NCI-H2196 (cell line): Measurements from ENCODE around the gene SLC6A1.
"Not testable (repeated sequence)": the region's sequence is repeated elsewhere in the genome, so short reads cannot be mapped to it uniquely, and the experiment has no call there.

Experiments used
- DNase-seq: peaks from one replicate; lab custom pipeline; 2025; ENCODE audit not compliant: unreplicated experiment; lab: John Stamatoyannopoulos, UW

The SLC6A1 gene

DNA sequence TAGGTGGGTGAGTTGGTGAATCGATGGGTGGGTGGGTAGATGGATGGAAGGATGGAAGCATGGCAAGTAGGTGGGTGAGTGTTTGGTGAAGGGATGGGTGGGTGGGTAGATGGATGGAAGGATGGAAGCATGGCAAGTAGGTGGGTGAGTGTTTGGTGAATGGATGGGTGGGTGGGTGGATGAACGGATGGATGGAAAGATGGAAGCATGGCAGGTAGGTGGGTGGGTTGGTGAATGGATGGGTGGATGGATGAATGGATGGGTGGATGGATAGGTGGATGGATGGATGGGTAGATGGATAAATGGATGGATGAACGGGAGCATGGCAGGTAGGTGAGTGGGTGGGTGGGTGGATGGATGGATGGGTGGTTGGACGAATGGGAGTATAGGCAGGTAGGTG lies 65.1 kb downstream of the SLC6A1 start:
- DNase-seq = no peak

DNA sequence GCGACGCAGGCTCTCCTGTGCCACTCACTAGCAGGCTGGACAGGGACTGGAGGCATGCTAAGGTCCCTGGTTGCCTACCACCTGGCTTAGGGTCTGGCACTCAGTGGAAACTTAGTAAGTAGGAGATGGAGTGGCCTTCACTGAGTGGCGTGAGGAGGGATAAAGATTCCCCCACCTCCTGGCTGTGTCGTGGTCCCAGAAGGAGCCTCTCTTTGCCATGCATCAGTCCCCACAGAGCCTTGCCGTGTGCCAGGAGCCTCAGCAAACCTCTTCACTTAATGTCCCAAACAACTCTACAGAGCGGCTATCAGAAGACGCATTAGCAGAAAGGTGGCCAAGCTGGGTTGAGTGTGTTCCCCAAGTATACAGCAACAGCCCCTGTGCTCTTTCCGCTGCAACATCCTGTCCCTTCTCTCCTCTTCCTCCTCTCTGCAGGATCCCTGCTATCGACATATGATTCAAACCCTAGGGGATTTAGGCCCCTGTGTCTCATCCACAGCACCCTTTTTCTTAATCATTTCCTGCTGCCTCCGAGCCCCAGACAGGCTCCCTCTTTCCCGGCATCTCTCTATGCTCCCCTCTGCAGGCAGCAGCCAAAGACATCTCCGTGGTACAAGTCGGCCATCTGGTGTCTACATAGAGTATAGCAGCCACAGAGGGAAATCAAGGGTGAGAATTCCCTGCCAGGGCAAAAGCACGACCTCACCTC lies 66.7 kb downstream of the SLC6A1 start:
- DNase-seq = peak; percentile 38

- no peak for DNase-seq
These were observed 67.2 kb downstream of the SLC6A1 start for GRCh38 chr3:11059799-11060115.

DNA sequence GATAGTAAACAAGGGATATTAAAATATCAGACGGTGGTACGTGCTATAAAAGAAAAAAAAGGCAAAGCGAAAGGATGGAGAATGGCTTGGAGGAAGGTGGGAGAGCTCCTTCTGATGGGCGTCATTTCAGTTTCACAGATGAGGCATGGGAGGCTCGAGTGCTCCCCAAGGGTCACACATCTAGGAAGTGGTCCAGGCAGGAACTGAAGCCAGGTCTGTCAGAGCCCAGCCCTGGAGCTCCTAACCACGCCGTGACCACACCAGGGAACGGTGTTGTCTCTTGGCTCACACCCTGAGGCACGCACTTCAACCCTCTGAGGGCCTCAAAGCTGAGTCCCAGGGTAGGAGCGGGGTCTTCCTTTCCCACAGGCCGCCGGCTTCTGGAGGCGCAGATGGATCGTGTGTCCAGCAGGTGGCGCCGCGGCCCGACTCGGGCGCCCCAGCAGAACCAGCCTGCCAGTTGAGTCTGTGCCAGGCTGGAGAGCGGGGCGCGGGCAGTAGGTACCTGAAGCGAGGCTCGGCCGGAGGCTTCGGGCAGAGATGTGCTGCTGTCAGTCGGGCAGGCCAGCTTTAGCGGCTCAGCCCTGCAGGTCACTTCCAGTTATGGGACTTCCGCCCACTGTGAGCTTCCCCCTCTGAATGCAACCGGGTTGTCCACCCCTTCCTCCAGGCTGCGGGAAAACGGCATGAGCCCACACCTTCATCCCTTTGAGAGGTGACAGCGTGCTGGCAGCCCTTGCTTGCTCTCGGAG lies 68.1 kb downstream of the SLC6A1 start:
- DNase-seq = peak; percentile 47

GRCh38 chr3:11061268-11061871 lies 68.8 kb downstream of the SLC6A1 start:
- not testable (repeated sequence) for DNase-seq

DNA sequence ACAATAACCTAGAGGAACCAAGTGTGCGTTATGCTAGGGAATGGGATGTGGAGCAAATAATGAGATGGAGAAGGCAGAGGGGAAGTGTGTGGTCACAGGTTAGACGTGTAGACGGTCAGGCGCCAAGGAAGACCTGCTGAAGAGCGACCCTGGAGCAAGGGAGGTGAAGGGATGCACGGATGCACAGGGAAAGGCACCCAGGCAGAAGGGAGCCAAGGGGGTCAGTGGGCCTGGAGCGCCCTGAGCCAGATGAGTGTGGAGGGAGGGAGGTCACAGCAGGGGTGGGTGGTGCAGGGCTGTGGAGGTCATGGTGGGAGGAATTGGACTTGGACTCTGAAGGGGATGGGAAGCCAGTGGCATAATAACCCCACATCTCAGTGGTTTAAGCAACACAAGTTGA lies 70.2 kb downstream of the SLC6A1 start:
- DNase-seq = no peak

DNA sequence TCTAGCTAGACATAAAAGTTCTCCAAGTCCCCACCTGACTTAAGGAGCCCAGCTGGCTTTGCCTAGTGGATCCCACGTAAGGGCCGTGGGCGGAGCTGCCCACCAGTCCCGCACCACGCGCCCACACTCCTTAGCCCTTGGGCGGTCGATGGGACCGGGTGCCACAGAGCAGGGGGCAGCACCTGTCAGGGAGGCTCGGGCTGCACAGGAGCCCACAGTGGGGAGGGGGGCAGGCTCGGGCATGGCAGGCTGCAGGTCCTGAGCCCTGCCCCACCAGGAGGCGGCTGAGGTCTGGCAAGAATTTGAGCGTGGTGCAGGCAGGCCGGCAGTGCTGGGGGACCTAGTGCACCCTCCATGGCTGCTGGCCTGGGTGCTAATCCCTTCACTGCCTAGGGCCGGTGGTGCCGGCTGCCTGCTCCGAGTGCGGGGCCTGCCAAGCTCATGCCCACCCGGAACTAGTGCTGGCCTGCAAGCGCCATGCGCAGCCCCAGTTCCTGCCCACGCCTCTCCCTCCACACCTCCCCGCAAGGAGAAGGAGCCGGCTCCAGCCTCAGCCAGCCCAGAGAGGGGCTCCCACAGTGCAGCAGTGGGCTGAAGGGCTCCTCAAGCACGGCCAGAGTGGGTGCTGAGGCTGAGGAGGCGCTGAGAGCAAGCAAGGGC lies 78.7 kb downstream of the SLC6A1 start:
- DNase-seq = no peak

DNA sequence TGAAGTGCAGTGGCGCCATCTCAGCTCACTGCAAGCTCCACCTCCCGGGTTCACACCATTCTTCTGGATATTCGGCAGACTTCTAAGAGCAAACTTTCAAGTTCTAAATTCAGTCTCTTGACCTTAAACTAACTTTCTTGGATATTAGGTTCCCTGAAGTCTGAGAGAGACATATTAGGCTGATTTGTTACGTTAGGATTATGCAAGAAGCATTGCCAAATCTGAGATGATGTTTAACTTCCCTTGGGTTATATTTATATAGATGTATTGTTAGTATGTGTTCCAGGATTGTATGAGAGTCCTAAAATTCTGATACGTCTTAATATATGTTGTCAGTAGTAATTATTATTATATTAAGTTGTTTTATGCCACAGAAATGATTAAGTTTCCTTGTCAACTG lies 80.1 kb downstream of the SLC6A1 start:
- no peak for DNase-seq

DNA sequence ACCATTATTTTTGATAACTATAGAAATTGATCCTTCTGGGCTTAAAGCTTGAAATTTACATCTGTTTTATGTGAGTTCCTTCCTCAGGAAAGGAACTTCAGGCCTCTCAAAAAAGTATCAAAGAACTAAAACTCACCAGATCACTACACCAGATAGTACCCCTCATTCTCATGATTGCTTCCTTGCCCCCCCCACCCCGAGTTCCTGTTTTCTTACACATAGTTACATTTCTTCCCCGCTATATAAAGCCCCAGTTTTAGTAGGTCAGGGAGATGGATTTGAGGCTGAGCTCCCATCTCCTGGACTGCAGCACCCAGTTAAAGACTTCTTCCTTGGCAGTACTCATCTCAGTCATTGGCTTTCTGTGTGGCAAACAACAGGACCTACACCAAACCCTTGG lies 81.5 kb downstream of the SLC6A1 start:
- no peak for DNase-seq

GRCh38 chr3:11074451-11074850 lies 81.9 kb downstream of the SLC6A1 start:
- no peak for DNase-seq

GRCh38 chr3:11075122-11075521 lies 82.6 kb downstream of the SLC6A1 start:
- DNase-seq = not testable (repeated sequence)

DNA sequence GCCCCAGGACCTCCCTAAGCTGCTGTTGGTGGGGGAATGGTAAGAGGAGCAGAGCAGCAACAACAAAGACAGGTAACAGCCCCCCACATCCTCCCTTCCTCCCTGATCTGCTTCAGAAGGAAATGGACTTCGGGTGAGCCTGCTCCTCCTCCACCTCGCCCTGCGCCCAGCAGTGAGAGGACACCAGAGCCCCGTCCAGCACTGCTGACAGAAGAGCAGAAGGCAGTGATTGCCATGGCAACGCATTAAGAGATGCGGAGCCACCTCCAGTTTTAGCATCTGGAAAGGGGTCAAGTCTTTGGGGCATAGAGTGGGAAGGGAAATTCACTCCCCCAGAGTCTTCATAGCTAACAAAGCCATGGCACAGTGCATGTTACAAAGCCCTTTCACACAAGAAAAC lies 84.2 kb downstream of the SLC6A1 start:
- no peak for DNase-seq

- DNase-seq = no peak
These were observed 84.9 kb downstream of the SLC6A1 start for GRCh38 chr3:11077466-11077865.

DNA sequence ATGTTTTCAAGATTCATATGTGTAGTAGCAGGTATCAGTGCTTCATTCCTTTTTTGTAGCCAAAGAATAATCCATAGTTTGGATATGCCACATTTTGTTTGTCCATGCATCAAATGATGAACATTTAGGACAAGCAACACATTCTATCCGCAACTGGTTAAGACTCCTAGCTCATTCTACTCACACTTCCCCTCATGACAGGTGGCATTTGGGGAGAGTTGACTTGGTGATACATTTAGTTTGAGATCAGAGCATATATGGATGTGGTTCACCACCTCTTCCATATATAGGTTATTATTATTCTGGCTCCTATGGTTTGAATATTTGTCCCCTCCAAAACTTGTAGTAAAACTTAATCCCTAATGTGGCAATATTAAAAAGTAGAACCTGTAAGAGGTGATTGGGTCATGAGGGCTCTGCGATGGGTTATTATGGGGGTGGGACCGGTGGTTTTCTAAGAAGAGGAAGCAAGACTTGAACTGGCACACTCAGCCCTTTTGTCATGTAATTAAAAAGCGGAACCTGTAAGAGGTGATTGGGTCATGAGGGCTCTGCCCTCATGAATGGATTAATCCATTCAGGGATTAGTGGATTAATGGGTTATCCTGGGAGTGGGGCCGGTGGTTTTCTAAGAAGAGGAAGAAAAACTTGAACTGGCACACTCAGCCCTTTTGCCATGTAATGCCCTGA lies 86.4 kb downstream of the SLC6A1 start:
- DNase-seq = no peak

GRCh38 chr3:11080492-11080891 lies 87.9 kb downstream of the SLC6A1 start:
- no peak for DNase-seq

- DNase-seq = no peak
These were observed 91.5 kb downstream of the SLC6A1 start for GRCh38 chr3:11084098-11084497.

DNA sequence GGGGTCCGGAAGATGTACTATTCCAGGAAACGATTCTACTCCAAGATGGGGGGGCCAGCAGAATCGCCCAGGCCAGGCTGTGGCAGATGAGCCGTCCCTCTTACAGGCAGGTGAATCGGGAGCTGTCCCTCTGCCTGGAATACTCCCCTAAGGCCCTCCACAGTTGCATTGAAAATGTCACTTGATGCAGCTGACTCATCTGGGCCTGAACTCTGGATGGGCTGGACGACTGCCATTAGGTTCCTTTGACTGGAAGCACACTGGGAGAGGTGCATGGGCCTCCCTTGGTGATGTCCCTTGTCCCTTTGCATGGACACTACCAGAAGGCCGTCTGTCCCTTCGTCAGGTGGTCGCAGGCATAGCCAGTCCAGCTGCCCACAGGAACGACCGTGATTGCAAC lies 92.1 kb downstream of the SLC6A1 start:
- DNase-seq = no peak

GRCh38 chr3:11085093-11085840 lies 92.7 kb downstream of the SLC6A1 start:
- no peak for DNase-seq

GRCh38 chr3:11086856-11087255 lies 94.3 kb downstream of the SLC6A1 start:
- DNase-seq = no peak

GRCh38 chr3:11088066-11088465 lies 95.5 kb downstream of the SLC6A1 start:
- no peak for DNase-seq

- DNase-seq = no peak
These were observed 96.3 kb downstream of the SLC6A1 start for GRCh38 chr3:11088831-11089230.
